ENCODE measurements around the gene COPS6.
A peak's percentile ranks its signal among the peaks of the same experiment; 100 is the strongest.

The COPS6 gene

DNA sequence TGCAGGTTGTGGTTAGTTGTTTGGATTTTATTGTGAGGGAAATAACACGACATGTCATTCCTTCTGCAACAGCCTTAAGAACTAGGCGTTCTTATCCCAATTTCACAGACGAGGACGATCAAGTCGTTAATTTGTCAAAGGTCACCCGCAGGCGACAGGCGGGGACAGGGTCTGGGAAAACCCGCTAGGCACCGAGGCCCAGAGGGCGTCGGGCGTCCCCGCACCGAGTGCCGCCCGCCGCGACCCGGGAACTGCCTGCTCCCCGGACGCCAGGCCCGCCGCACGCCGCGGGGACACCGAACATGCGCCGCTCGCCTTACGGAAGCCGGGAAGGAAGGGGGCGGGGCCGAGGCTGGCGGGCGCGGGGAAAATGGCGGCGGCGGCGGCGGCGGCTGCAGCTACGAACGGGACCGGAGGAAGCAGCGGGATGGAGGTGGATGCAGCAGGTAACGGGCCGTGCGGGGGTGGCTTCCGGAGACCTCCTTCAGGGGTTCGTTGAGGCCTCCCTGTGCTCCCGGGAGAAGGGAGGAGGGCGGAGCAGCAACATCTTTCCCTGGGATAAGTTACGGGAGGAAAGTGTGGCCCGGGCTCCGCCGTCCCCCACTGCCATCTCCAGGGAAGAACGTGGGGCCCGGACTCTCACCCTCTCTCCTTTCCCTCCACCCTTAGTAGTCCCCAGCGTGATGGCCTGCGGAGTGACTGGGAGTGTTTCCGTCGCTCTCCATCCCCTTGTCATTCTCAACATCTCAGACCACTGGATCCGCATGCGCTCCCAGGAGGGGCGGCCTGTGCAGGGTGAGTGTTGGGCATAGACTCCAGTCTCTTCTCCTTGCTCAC is at the start of gene COPS6:
COPS6 (plus strand) TSS at position 349 of the 837 bp plus-strand sequence; CDS start at position 371, 22 bp downstream.
- H3K4me2 ChIP-seq (ENCODE audit: low read depth, low read length) = peak within 1 kb of the TSS; percentile 97
- H3K9me3 ChIP-seq (replicated peaks; ENCODE audit: insufficient read depth, low read length) = no peaks in the 10 kb centered on the region
- peak; percentile 76 for DNase-seq
- H3K27me3 ChIP-seq (replicated peaks; ENCODE audit: insufficient read depth, low read length) = no peaks in the 10 kb centered on the region
- no peak for TF ChIP-seq EZH2phosphoT487 (IDR thresholded peaks at IDR 0.05; ENCODE audit: low read length)
- TF ChIP-seq, protein P1, sequence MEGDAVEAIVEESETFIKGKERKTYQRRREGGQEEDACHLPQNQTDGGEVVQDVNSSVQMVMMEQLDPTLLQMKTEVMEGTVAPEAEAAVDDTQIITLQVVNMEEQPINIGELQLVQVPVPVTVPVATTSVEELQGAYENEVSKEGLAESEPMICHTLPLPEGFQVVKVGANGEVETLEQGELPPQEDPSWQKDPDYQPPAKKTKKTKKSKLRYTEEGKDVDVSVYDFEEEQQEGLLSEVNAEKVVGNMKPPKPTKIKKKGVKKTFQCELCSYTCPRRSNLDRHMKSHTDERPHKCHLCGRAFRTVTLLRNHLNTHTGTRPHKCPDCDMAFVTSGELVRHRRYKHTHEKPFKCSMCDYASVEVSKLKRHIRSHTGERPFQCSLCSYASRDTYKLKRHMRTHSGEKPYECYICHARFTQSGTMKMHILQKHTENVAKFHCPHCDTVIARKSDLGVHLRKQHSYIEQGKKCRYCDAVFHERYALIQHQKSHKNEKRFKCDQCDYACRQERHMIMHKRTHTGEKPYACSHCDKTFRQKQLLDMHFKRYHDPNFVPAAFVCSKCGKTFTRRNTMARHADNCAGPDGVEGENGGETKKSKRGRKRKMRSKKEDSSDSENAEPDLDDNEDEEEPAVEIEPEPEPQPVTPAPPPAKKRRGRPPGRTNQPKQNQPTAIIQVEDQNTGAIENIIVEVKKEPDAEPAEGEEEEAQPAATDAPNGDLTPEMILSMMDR (IDR thresholded peaks at IDR 0.05; ENCODE audit: low read length) = no peak
- no peak for TF ChIP-seq EZH2 (optimal IDR thresholded peaks at IDR 0.05; ENCODE audit: low read depth, low read length)
- H3F3A ChIP-seq (ENCODE audit: insufficient read depth, low read length) = peaks cover 35% of the 10 kb centered on the region
- peak within 1 kb of the TSS; percentile 65 for H2AFZ ChIP-seq (ENCODE audit: low read length)
- H3K27ac ChIP-seq (ENCODE audit: low read length) = peak within 1 kb of the TSS; percentile 47; the same call in 1 of the 2 replicates
- H3K9ac ChIP-seq (ENCODE audit: low read length) = peak within 1 kb of the TSS; percentile 86
- peaks cover 15% of the 10 kb centered on the region for H3K36me3 ChIP-seq (replicated peaks; ENCODE audit: insufficient read depth, low read length)
- H4K20me1 ChIP-seq (ENCODE audit: insufficient read depth, low read length) = no peaks in the 10 kb centered on the region
- H3K4me3 ChIP-seq (ENCODE audit: low read length) = peak within 1 kb of the TSS; percentile 83
- H3K9me2 ChIP-seq (replicated peaks; ENCODE audit: insufficient read depth, low read length) = no peaks in the 10 kb centered on the region
- peaks cover 9% of the 10 kb centered on the region; the same call in 1 of the 2 replicates for H3K4me1 ChIP-seq (ENCODE audit: low read length)
- H3K79me2 ChIP-seq (ENCODE audit: low read length) = peaks cover 32% of the 10 kb centered on the region

DNA sequence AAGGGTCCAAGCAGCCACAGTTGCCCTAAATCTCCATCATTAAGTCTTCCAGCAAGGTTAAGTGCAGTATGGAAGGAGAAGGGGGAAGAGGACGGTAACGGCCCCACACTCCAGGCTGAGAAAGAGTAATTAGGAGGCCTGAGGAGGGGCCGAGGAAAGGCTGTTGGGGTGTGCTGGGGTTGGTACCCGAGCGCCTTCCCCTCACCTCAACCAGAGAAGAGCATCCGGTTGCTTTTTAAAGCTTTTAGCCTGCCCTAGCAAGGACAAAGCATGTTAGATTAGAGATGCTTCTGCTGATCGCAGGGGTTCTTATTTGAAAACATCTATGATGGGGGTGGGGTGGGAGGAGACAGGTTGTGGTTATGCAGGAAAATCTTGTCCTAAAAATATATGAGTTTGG is 48.2 kb upstream of the COPS6 start:
- Histone ChIP-seq H3K27me3 (replicated peaks; ENCODE audit: insufficient read depth, low read length) (no peaks in the 10 kb centered on the region), H3K36me3 (replicated peaks; ENCODE audit: insufficient read depth, low read length) (no peaks in the 10 kb centered on the region), H3K27ac (ENCODE audit: low read length) (no peak overlapping the region), H3K9me2 (replicated peaks; ENCODE audit: insufficient read depth, low read length) (no peaks in the 10 kb centered on the region), H3K79me2 (ENCODE audit: low read length) (no peaks in the 10 kb centered on the region), H3K9me3 (replicated peaks; ENCODE audit: insufficient read depth, low read length) (no peaks in the 10 kb centered on the region), H3K4me1 (ENCODE audit: low read length) (no peaks in the 10 kb centered on the region), H2AFZ (ENCODE audit: low read length) (no peak overlapping the region), H3K4me3 (ENCODE audit: low read length) (no peak overlapping the region), H3K4me2 (ENCODE audit: low read depth, low read length) (no peak overlapping the region), H4K20me1 (ENCODE audit: insufficient read depth, low read length) (no peaks in the 10 kb centered on the region), H3F3A (ENCODE audit: insufficient read depth, low read length) (no peaks in the 10 kb centered on the region), H3K9ac (ENCODE audit: low read length) (no peak overlapping the region)
- TF ChIP-seq, protein P1 (IDR thresholded peaks at IDR 0.05; ENCODE audit: low read length) = no peak
- TF ChIP-seq EZH2phosphoT487 (IDR thresholded peaks at IDR 0.05; ENCODE audit: low read length) = no peak
- TF ChIP-seq EZH2 (optimal IDR thresholded peaks at IDR 0.05; ENCODE audit: low read depth, low read length) = no peak
- no peak for DNase-seq

DNA sequence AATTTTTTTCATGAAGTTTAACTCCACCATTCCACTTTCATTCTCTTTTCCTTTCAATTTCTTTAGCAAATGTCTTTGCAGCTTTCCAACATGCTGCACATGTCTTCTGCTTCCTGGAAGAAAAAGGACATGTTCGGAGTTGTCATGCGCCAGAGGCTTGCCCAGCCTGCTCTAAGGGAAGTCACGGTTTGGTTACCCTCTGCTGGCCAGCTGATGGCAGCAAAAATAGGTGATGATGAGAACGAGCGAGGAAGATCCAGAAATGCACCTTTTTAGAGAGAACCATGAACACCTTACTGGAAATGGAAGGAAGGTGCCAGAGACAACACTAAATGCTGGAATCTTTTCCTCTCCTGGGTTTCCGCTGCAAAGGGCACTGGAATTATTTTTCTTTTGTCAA is 44.1 kb upstream of the COPS6 start:
- H3K27me3 ChIP-seq (replicated peaks; ENCODE audit: insufficient read depth, low read length) = 0 out of 2 replicates have a peak, but pooled peaks cover 4% of the 10 kb centered on the region
- H3K9me2 ChIP-seq (replicated peaks; ENCODE audit: insufficient read depth, low read length) = no peaks in the 10 kb centered on the region
- H3K79me2 ChIP-seq (ENCODE audit: low read length) = no peaks in the 10 kb centered on the region
- no peak overlapping the region for H2AFZ ChIP-seq (ENCODE audit: low read length)
- H3K36me3 ChIP-seq (replicated peaks; ENCODE audit: insufficient read depth, low read length) = no peaks in the 10 kb centered on the region
- H3K4me3 ChIP-seq (ENCODE audit: low read length) = no peak overlapping the region
- no peak overlapping the region for H3K4me2 ChIP-seq (ENCODE audit: low read depth, low read length)
- no peak overlapping the region for H3K27ac ChIP-seq (ENCODE audit: low read length)
- TF ChIP-seq EZH2 (optimal IDR thresholded peaks at IDR 0.05; ENCODE audit: low read depth, low read length) (no peak), EZH2phosphoT487 (IDR thresholded peaks at IDR 0.05; ENCODE audit: low read length) (no peak)
- TF ChIP-seq, protein P1 (IDR thresholded peaks at IDR 0.05; ENCODE audit: low read length) = no peak
- no peaks in the 10 kb centered on the region for H3K9me3 ChIP-seq (replicated peaks; ENCODE audit: insufficient read depth, low read length)
- DNase-seq = no peak
- no peak overlapping the region for H3K9ac ChIP-seq (ENCODE audit: low read length)
- H3K4me1 ChIP-seq (ENCODE audit: low read length) = peaks cover 3% of the 10 kb centered on the region; the same call in 1 of the 2 replicates
- no peaks in the 10 kb centered on the region; the same call in 1 of the 2 replicates for H3F3A ChIP-seq (ENCODE audit: insufficient read depth, low read length)
- no peaks in the 10 kb centered on the region for H4K20me1 ChIP-seq (ENCODE audit: insufficient read depth, low read length)

Data from MM.1S (cell line).